HepG2 (cell line): ENCODE data around the gene TIMP3. TPM values are rescaled to one million over a fixed set of nuclear protein-coding genes. Genes with fewer than 3 reads are reported as not detected.

Source experiments
- ATAC-seq: fragments of 200-7000 bp; cut with Tn5 transposase; 3 replicates; pipeline ENCODE4 v1.9.1; 2020; ENCODE audit warnings: mild to moderate bottlenecking, moderate library complexity
- BruUV-seq: library from RNA; stranded (reverse); fragments of 400-500 nt; replicated peaks from 2 replicates; lab custom pipeline; 2021; lab: Mats Ljungman, UMichigan
- CTCF ChIA-PET: fragments of 300-600 bp; formaldehyde crosslinking; extraction: SDS; loops from one replicate; lab custom pipeline; 2021; ENCODE audit warnings: low total read pairs, inconsistent platforms, low intra/inter-chr PET ratio; lab: Yijun Ruan, JAX
- POLR2A ChIA-PET: fragments of 350-600 bp; sonication (Branson Sonifier 250); formaldehyde crosslinking; loops from one replicate; lab custom pipeline; 2020; ENCODE audit warnings: antibody characterized with exemption, inconsistent platforms; lab: Yijun Ruan, JAX
- DNase-seq: peaks from one replicate; pipeline ENCODE4 v3.0.0-alpha.2; 2015; ENCODE audit warnings: low spot score
- FAIRE-seq: peaks from 3 replicates; lab custom pipeline; 2011; peaks lifted over from hg19 to GRCh38; lab: Jason Lieb, UNC
- H2AFZ ChIP-seq: one replicate; pipeline ENCODE4 v1.6.1; 2011; ENCODE audit warnings: low read length, inconsistent platforms
- H3K27ac ChIP-seq: fragments of 300-600 bp; 3 replicates; pipeline ENCODE4 v1.8.0; 2011; ENCODE audit warnings: mixed run types, mild to moderate bottlenecking, mixed read lengths, low read length, inconsistent platforms; ENCODE audit not compliant: insufficient read depth; ENCODE audit errors: extremely low read length
- H3K27me3 ChIP-seq, 2 experiments: fragments of 200-600 bp in 1 of 2; 2 replicates in 1 of 2; 3 replicates in 1 of 2; pipeline versions ENCODE4 v1.6.0 to v1.8.0; 2011; ENCODE audit warnings: low read length in 2 of 2, mild to moderate bottlenecking in 2 of 2, moderate library complexity in 2 of 2, inconsistent platforms in 1 of 2; ENCODE audit not compliant: insufficient read depth in 2 of 2, control insufficient read depth in 1 of 2
- H3K36me3 ChIP-seq, 2 experiments: fragments of 200-600 bp in 1 of 2; replicated peaks in 1 of 2; 2 replicates in 1 of 2; 3 replicates in 1 of 2; pipeline versions ENCODE4 v1.5.1 to v1.8.0; 2011; ENCODE audit warnings: low read length in 2 of 2, inconsistent platforms in 1 of 2; ENCODE audit not compliant: insufficient read depth in 2 of 2, control insufficient read depth in 1 of 2
- H3K4me1 ChIP-seq: 2 replicates; pipeline ENCODE4 v1.5.1; 2012; ENCODE audit warnings: low read length, inconsistent platforms; ENCODE audit not compliant: insufficient read depth
- H3K4me2 ChIP-seq: 2 replicates; pipeline ENCODE4 v1.6.0; 2011; ENCODE audit warnings: low read depth, low read length, inconsistent platforms
- H3K4me3 ChIP-seq, 3 experiments: fragments of 200-600 bp in 1 of 3; sonication (generic), shearing (Covaris generic) in 1 of 3; replicated peaks in 1 of 3; 2 replicates each; pipeline ENCODE4 v1.5.1; 2011 to 2016; ENCODE audit warnings: low read length in 3 of 3, inconsistent platforms in 2 of 3, low read depth in 2 of 3, mild to moderate bottlenecking in 2 of 3, control low read depth in 1 of 3, mixed read lengths in 1 of 3; ENCODE audit not compliant: insufficient read depth in 1 of 3
- H3K79me2 ChIP-seq: one replicate; pipeline ENCODE4 v1.6.1; 2011; ENCODE audit warnings: low read length, inconsistent platforms; ENCODE audit not compliant: insufficient read depth
- H3K9ac ChIP-seq: 2 replicates; pipeline ENCODE4 v1.6.0; 2011; ENCODE audit warnings: mild to moderate bottlenecking, low read depth, low read length, inconsistent platforms; ENCODE audit not compliant: insufficient read depth
- H3K9me3 ChIP-seq: 2 replicates; pipeline ENCODE4 v1.5.1; 2012; ENCODE audit warnings: mild to moderate bottlenecking, low read length
- H4K20me1 ChIP-seq: 2 replicates; pipeline ENCODE4 v1.6.0; 2011; ENCODE audit warnings: inconsistent platforms, mild to moderate bottlenecking, low read length, moderate library complexity; ENCODE audit not compliant: insufficient read depth
- MIER2 ChIP-seq: IDR thresholded peaks from 2 replicates; pipeline ENCODE4 v1.6.1; 2016; ENCODE audit warnings: missing biosample characterization, missing genetic modification reagents
- NFATC3 ChIP-seq: sonication (generic); formaldehyde crosslinking; IDR thresholded peaks from 2 replicates; pipeline ENCODE4 v1.5.1; 2020; ENCODE audit warnings: mild to moderate bottlenecking, missing genetic modification reagents
- NFRKB ChIP-seq: fragments of 450-650 bp; IDR thresholded peaks from 2 replicates; pipeline ENCODE4 v1.6.1; 2017
- ZNF292 ChIP-seq: sonication (generic); formaldehyde crosslinking; IDR thresholded peaks from 2 replicates; pipeline ENCODE4 v1.8.1; 2022; ENCODE audit warnings: mild to moderate bottlenecking, low read depth, missing genetic modification reagents, borderline replicate concordance
- ZNF883 ChIP-seq: sonication (generic); formaldehyde crosslinking; IDR thresholded peaks from 2 replicates; pipeline ENCODE4 v1.5.1; 2020; ENCODE audit warnings: mild to moderate bottlenecking, missing genetic modification reagents; ENCODE audit errors: not compliant biosample characterization
- WGBS: methylation state at CpG from one replicate; pipeline ENCODE4 v1.1.6; 2017; ENCODE audit warnings: low lambda C conversion rate; 5-methylcytosine and 5-hydroxymethylcytosine counted together
- in situ Hi-C: cut with HindIII; loops from 2 replicates; pipeline ENCODE4 v1.10.0; 2017; ENCODE audit warnings: low pct_unique_long_range_greater_than_20kb; ENCODE audit not compliant: extremely low pct_ligation_motif_present
- intact Hi-C: fragments of 100-400 bp; cut with micrococcal nuclease; formaldehyde crosslinking; loops from one replicate; pipeline ENCODE4 v1.10.0; 2022; ENCODE audit not compliant: unreplicated experiment
- polyA plus RNA-seq, 8 experiments: library from polyadenylated mRNA; depleted of rRNA in 3 of 8; stranded (reverse) in 7 of 8; unstranded in 1 of 8; fragments of >200 nt; fragmentation: Illumina TruSeq in 4 of 8; extraction: Trizol in 4 of 8; gene quantifications; 2 replicates each; pipeline versions ENCODE4 v1.2.1 to v1.2.3, GENCODE V29; 2011 to 2016; ENCODE audit warnings: low read depth in 4 of 8, missing spikeins in 1 of 8, mixed read lengths in 1 of 8; ENCODE audit not compliant: insufficient read depth in 1 of 8
- total RNA-seq, 5 experiments: library from RNA; depleted of rRNA; stranded (reverse); fragments of >200 nt; fragmentation: Illumina TruSeq; extraction: Trizol; gene quantifications; 2 replicates each; pipeline ENCODE4 v1.2.3, GENCODE V29; 2016; ENCODE audit warnings: low read depth in 1 of 5

Gene TIMP3
- total and polyA plus RNA-seq, 2 of the 13 experiments (the other 11 are each of a cell fraction or from before 2014, with no cell fraction given), result 57.3 to 86.6 TPM

GRCh38 chr22:32785321-32786026 lies 16.0 kb upstream of the TIMP3 start:
- Histone ChIP-seq H3K4me1 (peaks cover 98% of the 10 kb centered on the region), H2AFZ (no peak overlapping the region), H3K9ac (0 out of 2 replicates have a peak overlapping the region, but pooled peaks have one; percentile 1), H3K36me3 (no peaks in the 10 kb centered on the region), H3K27me3 (no peaks in the 10 kb centered on the region), H3K4me3 (no peak overlapping the region), H3K27ac (peak overlapping the region; percentile 11), H3K4me2 (no peak overlapping the region), H3K9me3 (no peaks in the 10 kb centered on the region), H4K20me1 (no peaks in the 10 kb centered on the region), H3K79me2 (no peaks in the 10 kb centered on the region)
- in situ Hi-C loops (no loop called here), intact Hi-C loops (loop anchor here (5.0 kb wide), 1 partner anchor 33 kb away; no protein-coding TSS in a partner anchor)
- POLR2A ChIA-PET, result interaction anchor here (1.4 kb wide), 1 partner anchor 9 kb away, joined by 3 read pairs; no protein-coding TSS in a partner anchor
- whole genome bisulfite sequencing, result 90% methylated on average over 5 of the region's 5 CpGs
- no TSS peak for BruUV-seq
- DNase-seq, result no peak
- TF ChIP-seq MIER2 (no peak), ZNF292 (CRISPR knock-in tag) (0 out of 2 replicates have a peak, but pooled peaks have one; percentile 19), NFATC3 (no peak), NFRKB (no peak)
- FAIRE-seq, result no peak
- ATAC-seq, result no peak
- CTCF ChIA-PET, result no interaction called here

GRCh38 chr22:32786027-32786418 lies 15.5 kb upstream of the TIMP3 start:
- POLR2A ChIA-PET, result interaction anchor here (1.4 kb wide), 1 partner anchor 9 kb away, joined by 3 read pairs; no protein-coding TSS in a partner anchor
- TF ChIP-seq ZNF883 (CRISPR knock-in tag) (no peak), NFATC3 (no peak), ZNF292 (CRISPR knock-in tag) (0 out of 2 replicates have a peak, but pooled peaks have one; percentile 11)
- TF ChIP-seq, all 625 proteins: peak for 1
- no peak for DNase-seq
- Histone ChIP-seq H3K79me2 (no peaks in the 10 kb centered on the region), H3K4me2 (no peak overlapping the region), H4K20me1 (no peaks in the 10 kb centered on the region), H3K4me1 (peaks cover 98% of the 10 kb centered on the region), H3K9ac (no peak overlapping the region), H3K9me3 (no peaks in the 10 kb centered on the region), H2AFZ (no peak overlapping the region), H3K4me3 (no peak overlapping the region), H3K27ac (no peak overlapping the region), H3K27me3 (no peaks in the 10 kb centered on the region), H3K36me3 (no peaks in the 10 kb centered on the region)
- CTCF ChIA-PET, result no interaction called here
- WGBS, result 100% methylated on average over 2 of the region's 2 CpGs
- no TSS peak for BruUV-seq
- ATAC-seq, result no peak
- intact Hi-C loops (loop anchor here (5.0 kb wide), 1 partner anchor 34 kb away; no protein-coding TSS in a partner anchor), in situ Hi-C loops (no loop called here)
- FAIRE-seq, result no peak
